Mesendoderm (in vitro differentiated cells): ENCODE measurements around the gene AHRR.

Source experiments
- DNase-seq: peaks from one replicate; pipeline ENCODE4 v3.0.0; 2013
- H2AK5ac ChIP-seq: 2 replicates; pipeline ENCODE4 v1.6.1; 2013; ENCODE audit warnings: low read length, inconsistent platforms
- H2BK120ac ChIP-seq: 2 replicates; pipeline ENCODE4 v1.6.1; 2013; ENCODE audit warnings: low read depth, mild to moderate bottlenecking, low read length, moderate library complexity, mixed read lengths
- H2BK15ac ChIP-seq: replicated peaks from 2 replicates; pipeline ENCODE4 v1.6.1; 2013; ENCODE audit warnings: low read depth, mild to moderate bottlenecking, moderate library complexity
- H2BK5ac ChIP-seq: 2 replicates; pipeline ENCODE4 v1.6.1; 2013; ENCODE audit warnings: low read length, inconsistent platforms
- H3K18ac ChIP-seq: 2 replicates; pipeline ENCODE4 v1.6.1; 2013; ENCODE audit warnings: mild to moderate bottlenecking, low read length, mixed read lengths
- H3K23ac ChIP-seq: one replicate; pipeline ENCODE4 v1.6.1; 2013; ENCODE audit warnings: low read length
- H3K27ac ChIP-seq: 2 replicates; pipeline ENCODE4 v1.5.1; 2013; ENCODE audit warnings: low read depth, mild to moderate bottlenecking, inconsistent platforms, low read length, moderate library complexity
- H3K27me3 ChIP-seq: 2 replicates; pipeline ENCODE4 v1.6.1; 2013; ENCODE audit warnings: low read length, control low read depth, mild to moderate bottlenecking, inconsistent platforms; ENCODE audit not compliant: insufficient read depth, poor library complexity
- H3K36me3 ChIP-seq: 2 replicates; pipeline ENCODE4 v1.6.1; 2013; ENCODE audit warnings: low read length, inconsistent platforms; ENCODE audit not compliant: control insufficient read depth, insufficient read depth
- H3K4ac ChIP-seq: one replicate; pipeline ENCODE4 v1.6.1; 2013; ENCODE audit warnings: low read depth, mild to moderate bottlenecking, low read length, moderate library complexity
- H3K4me1 ChIP-seq: 2 replicates; pipeline ENCODE4 v1.6.1; 2013; ENCODE audit warnings: low read depth, low read length, inconsistent platforms; ENCODE audit not compliant: control insufficient read depth
- H3K4me2 ChIP-seq: 2 replicates; pipeline ENCODE4 v1.6.1; 2013; ENCODE audit warnings: low read length
- H3K4me3 ChIP-seq: 2 replicates; pipeline ENCODE4 v1.5.1; 2013; ENCODE audit warnings: mild to moderate bottlenecking, low read length
- H3K56ac ChIP-seq: one replicate; pipeline ENCODE4 v1.6.1; 2013; ENCODE audit warnings: low read length
- H3K79me1 ChIP-seq: 2 replicates; pipeline ENCODE4 v1.6.1; 2013; ENCODE audit warnings: low read length, inconsistent platforms
- H3K79me2 ChIP-seq: 2 replicates; pipeline ENCODE4 v1.6.1; 2013; ENCODE audit warnings: mild to moderate bottlenecking, low read length; ENCODE audit not compliant: control insufficient read depth, insufficient read depth
- H3K9ac ChIP-seq: 2 replicates; pipeline ENCODE4 v1.6.1; 2013; ENCODE audit warnings: low read length, inconsistent platforms
- H4K5ac ChIP-seq: one replicate; pipeline ENCODE4 v1.6.1; 2013; ENCODE audit warnings: low read length
- H4K8ac ChIP-seq: one replicate; pipeline ENCODE4 v1.6.1; 2013; ENCODE audit warnings: low read depth, mild to moderate bottlenecking, control low read depth, low read length, moderate library complexity
- WGBS: extraction: QIAGEN DNeasy Blood & Tissue Kit; methylation state at CpG from one replicate; pipeline ENCODE4 v1.1.7; 2013; ENCODE audit warnings: low lambda C conversion rate, missing lambda C conversion rate; ENCODE audit not compliant: insufficient coverage; ENCODE audit errors: extremely low coverage; 5-methylcytosine and 5-hydroxymethylcytosine counted together

Gene AHRR

GRCh38 chr5:370959-371810 lies 49.7 kb downstream of the AHRR start:
- Histone ChIP-seq H3K18ac (no peak overlapping the region), H3K27me3 (peaks cover 2% of the 10 kb centered on the region), H2BK5ac (no peak overlapping the region), H4K5ac (no peak overlapping the region), H4K8ac (no peak overlapping the region), H3K4me3 (no peak overlapping the region), H3K4ac (no peak overlapping the region), H3K36me3 (no peaks in the 10 kb centered on the region), H3K56ac (no peak overlapping the region), H2AK5ac (no peak overlapping the region), H3K9ac (no peak overlapping the region), H3K23ac (no peak overlapping the region), H3K4me2 (no peak overlapping the region), H3K79me1 (no peaks in the 10 kb centered on the region), H2BK15ac (no peak overlapping the region), H3K27ac (no peak overlapping the region), H3K79me2 (no peaks in the 10 kb centered on the region), H3K4me1 (no peaks in the 10 kb centered on the region), H2BK120ac (no peak overlapping the region)
- DNase-seq = no peak
- no CpG with 5 or more reads among the region's 19 CpGs for WGBS

DNA sequence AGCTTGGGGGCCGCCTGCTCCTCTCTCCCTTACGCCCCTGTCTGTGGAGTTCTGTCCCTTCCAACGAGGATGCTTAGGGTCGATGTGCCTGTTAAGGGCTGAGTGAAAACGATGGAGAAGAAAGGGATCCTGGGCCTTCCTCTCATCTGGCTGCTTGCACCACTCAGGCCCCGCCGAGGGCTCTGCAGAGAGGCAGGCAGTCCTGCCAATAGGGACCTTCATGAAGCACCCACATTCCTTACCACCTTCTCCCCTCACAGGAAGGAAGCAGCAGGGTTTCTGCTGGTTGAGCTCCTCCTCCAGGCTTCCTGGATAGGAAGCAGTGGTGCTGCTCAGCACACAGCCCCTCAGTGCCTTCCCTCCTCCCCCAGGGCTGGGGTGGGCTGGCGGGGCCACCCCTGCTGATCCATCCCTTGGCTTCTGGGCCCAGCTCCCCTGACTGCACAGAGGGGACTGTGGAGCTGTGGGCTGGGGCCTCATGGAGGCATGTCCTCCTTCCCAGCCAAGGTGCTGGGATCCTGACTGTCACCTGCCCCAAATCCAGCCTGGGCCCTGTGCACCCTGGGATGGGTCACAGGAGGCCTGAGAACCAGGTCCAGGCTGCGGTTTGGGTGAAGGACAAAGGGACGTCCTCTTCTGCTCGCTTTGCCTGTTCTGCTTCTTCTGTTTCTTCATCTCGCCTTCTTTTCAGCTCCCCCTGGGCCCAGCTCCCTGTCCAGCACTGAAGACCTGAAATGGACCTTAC lies 50.5 kb downstream of the AHRR start:
- Histone ChIP-seq H3K4me3 (no peak overlapping the region), H3K4ac (no peak overlapping the region), H4K5ac (no peak overlapping the region), H3K27ac (no peak overlapping the region), H3K79me2 (no peaks in the 10 kb centered on the region), H2BK5ac (no peak overlapping the region), H3K4me2 (no peak overlapping the region), H3K79me1 (no peaks in the 10 kb centered on the region), H2BK120ac (no peak overlapping the region), H2BK15ac (no peak overlapping the region), H3K18ac (no peak overlapping the region), H3K9ac (no peak overlapping the region), H4K8ac (no peak overlapping the region), H3K4me1 (no peaks in the 10 kb centered on the region), H3K23ac (no peak overlapping the region), H3K27me3 (peaks cover 2% of the 10 kb centered on the region), H3K56ac (no peak overlapping the region), H3K36me3 (no peaks in the 10 kb centered on the region), H2AK5ac (no peak overlapping the region)
- no peak for DNase-seq
- WGBS = no CpG with 5 or more reads among the region's 12 CpGs

DNA sequence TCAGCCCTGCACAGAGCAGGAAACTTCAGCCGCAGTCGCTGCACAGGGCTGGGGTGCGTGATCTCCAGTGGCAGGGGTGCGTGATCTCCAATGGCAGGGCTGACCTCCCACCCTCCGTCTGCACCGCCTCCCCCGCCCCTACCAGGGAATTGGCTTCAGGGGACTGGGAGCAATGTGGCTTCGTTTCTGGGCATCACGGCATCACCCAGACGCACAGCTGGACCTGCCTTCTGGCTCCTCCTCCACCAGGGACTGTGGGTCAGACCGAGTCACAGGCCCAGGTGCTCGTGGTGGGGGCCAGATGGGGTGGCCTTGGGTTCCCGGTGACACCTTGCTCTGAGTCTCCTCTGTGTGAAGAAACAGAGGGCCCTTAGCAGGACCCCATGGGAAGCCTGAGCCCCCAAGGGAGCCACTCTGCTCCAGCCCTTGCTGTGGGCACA lies 51.1 kb downstream of the AHRR start:
- no peak overlapping the region for H3K56ac ChIP-seq
- no CpG with 5 or more reads among the region's 13 CpGs for WGBS

GRCh38 chr5:372996-373709 lies 51.6 kb downstream of the AHRR start:
- H3K9ac ChIP-seq = no peak overlapping the region
- no peak overlapping the region for H2AK5ac ChIP-seq
- H3K4me1 ChIP-seq = no peaks in the 10 kb centered on the region
- no peak overlapping the region for H3K18ac ChIP-seq
- no peak overlapping the region for H3K23ac ChIP-seq
- no peak overlapping the region for H3K56ac ChIP-seq
- H3K4me3 ChIP-seq = no peak overlapping the region
- H3K36me3 ChIP-seq = no peaks in the 10 kb centered on the region
- no peak overlapping the region for H3K4me2 ChIP-seq
- no peak overlapping the region for H2BK5ac ChIP-seq
- H3K79me2 ChIP-seq = no peaks in the 10 kb centered on the region
- H2BK15ac ChIP-seq = no peak overlapping the region
- H3K4ac ChIP-seq = no peak overlapping the region
- no peaks in the 10 kb centered on the region for H3K79me1 ChIP-seq
- H3K27me3 ChIP-seq = peaks cover 2% of the 10 kb centered on the region
- no peak overlapping the region for H2BK120ac ChIP-seq
- H3K27ac ChIP-seq = no peak overlapping the region
- no peak overlapping the region for H4K8ac ChIP-seq
- no peak for DNase-seq
- no peak overlapping the region for H4K5ac ChIP-seq
- WGBS = no CpG with 5 or more reads among the region's 27 CpGs

More for the DNA sequence above, 51.1 kb downstream of the AHRR start:
- H2BK120ac ChIP-seq = no peak overlapping the region
- no peak overlapping the region for H2BK15ac ChIP-seq
- no peak overlapping the region for H3K9ac ChIP-seq
- no peak overlapping the region for H3K4ac ChIP-seq
- peaks cover 2% of the 10 kb centered on the region for H3K27me3 ChIP-seq
- DNase-seq = no peak
- H3K23ac ChIP-seq = no peak overlapping the region
- H3K18ac ChIP-seq = no peak overlapping the region
- no peaks in the 10 kb centered on the region for H3K36me3 ChIP-seq
- H2AK5ac ChIP-seq = no peak overlapping the region
- H3K4me3 ChIP-seq = no peak overlapping the region
- H4K8ac ChIP-seq = no peak overlapping the region
- no peaks in the 10 kb centered on the region for H3K79me2 ChIP-seq
- H3K27ac ChIP-seq = no peak overlapping the region
- no peak overlapping the region for H3K4me2 ChIP-seq
- H3K79me1 ChIP-seq = no peaks in the 10 kb centered on the region
- no peaks in the 10 kb centered on the region for H3K4me1 ChIP-seq
- no peak overlapping the region for H4K5ac ChIP-seq
- no peak overlapping the region for H2BK5ac ChIP-seq

DNA sequence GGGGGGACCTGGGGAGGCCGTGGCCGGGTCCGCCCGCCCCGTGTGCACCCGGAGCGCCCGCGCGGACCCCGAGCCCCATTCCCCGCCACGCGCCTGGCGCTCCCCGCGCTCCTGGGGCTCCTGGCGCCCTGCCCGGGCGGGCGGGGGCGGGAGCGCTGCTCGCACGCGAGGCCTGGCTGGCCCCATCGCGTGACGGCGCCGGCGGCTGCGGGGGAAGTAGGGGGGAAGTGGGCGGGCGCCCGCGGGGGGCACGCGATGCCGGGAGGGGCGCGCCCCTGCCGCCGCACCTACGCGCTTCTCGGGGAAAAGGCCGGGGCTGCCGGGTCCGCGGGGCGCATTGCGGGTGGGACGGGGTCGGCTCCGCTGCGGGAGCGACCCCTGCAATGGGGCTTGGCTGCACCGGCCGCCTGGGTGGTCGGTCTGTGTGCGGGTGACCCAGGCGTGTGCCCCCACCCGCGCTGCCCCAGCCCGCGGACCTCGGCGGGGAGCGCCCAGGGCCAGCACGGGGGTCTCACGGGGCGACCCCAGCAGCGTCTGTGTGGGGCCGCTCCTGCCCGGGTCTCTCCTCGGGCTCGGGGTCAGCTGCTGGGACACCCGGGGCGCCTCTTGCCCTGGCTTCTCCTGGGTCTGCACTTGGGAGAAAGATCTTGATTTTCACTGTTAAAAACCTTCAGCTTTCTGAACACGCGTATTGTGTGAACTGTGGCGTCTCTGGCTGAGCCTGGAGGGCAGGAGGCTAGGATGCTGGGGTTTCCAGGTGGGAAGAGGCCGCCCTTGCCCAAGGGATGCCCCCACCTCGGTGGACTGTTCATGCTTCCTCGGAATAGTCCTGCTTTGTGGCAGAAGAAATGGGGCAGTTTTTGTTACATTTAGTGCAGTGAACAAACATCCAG lies 52.4 kb downstream of the AHRR start:
- H3K4me1 ChIP-seq = no peaks in the 10 kb centered on the region
- peak overlapping the region; percentile 29 for H3K4me2 ChIP-seq
- no peak overlapping the region for H3K27ac ChIP-seq
- no peak for DNase-seq
- no peak overlapping the region for H3K18ac ChIP-seq
- peak overlapping the region; percentile 42 for H3K56ac ChIP-seq
- H3K9ac ChIP-seq = no peak overlapping the region
- no peak overlapping the region for H3K23ac ChIP-seq
- no peak overlapping the region for H2BK5ac ChIP-seq
- no CpG with 5 or more reads among the region's 86 CpGs for WGBS
- H3K4ac ChIP-seq = no peak overlapping the region
- H2BK15ac ChIP-seq = no peak overlapping the region
- no peaks in the 10 kb centered on the region for H3K79me1 ChIP-seq
- H3K27me3 ChIP-seq = peaks cover 2% of the 10 kb centered on the region
- no peak overlapping the region for H4K5ac ChIP-seq
- no peak overlapping the region for H2AK5ac ChIP-seq
- no peak overlapping the region for H2BK120ac ChIP-seq
- no peaks in the 10 kb centered on the region for H3K36me3 ChIP-seq
- H3K79me2 ChIP-seq = no peaks in the 10 kb centered on the region
- no peak overlapping the region for H4K8ac ChIP-seq
- H3K4me3 ChIP-seq = no peak overlapping the region
